Heart left ventricle (tissue), 13 donors: ENCODE results near the gene GABRB1.

Source experiments
- CTCF ChIP-seq, 12 donors: fragments of 200-600 bp; sonication (generic) in 4 of 12; IDR thresholded peaks; one replicate each; pipeline versions ENCODE4 v1.5.0 to v1.8.0; 2018 to 2022; ENCODE audit warnings: antibody characterized with exemption in 12 of 12, mild to moderate bottlenecking in 5 of 12
- POLR2A ChIP-seq, 2 donors: fragments of 450-650 bp; IDR thresholded peaks; one replicate each; pipeline ENCODE4 v1.6.1; 2017; ENCODE audit warnings: antibody characterized with exemption in 2 of 2, mild to moderate bottlenecking in 2 of 2, moderate library complexity in 2 of 2
- donor health status: ischemic (EF 13 %, LVEDD 7.1; RV severe dilation, severe dysfunction).
- donor health status: DM: no; HTN: yes; CAD: no.
- donor health status: DM: no; HTN: no; CAD: no.
- donor health status: ischemic (EF 25% LVEDD 6.9; RV normal size, moderate dysfunction).
- donor health status: ischemic (EF 25% LVEDD 5.7; RV mildly dilated, moderate dysfunction).
- donor health status: ischemic (EF 35%, LVEDD 5.7; RV mildly dilated, moderate dysfunction).
- donor health status: nonischemic (EF 11% LVEDD 7.7; RV severe dilation, severe dysfunction).
- donor health status: DM: yes; HTN: yes; CAD: no.
- donor health status: PGD.
- donor health status: ischemic (EF 29% LVEDD 5.4; RV normal size, mild dysfunction).
- donor health status: nonischemic (EF 23%, LVEDD 6.1; RV moderate dilation, normal function).

- TF ChIP-seq CTCF (IDR thresholded peaks at IDR 0.05) (no peak), POLR2A (IDR thresholded peaks at IDR 0.05) (no peak)
Observed at GRCh38 chr4:47355568-47355967, 324.2 kb downstream of the GABRB1 start.
